Hematopoietic multipotent progenitor cell treated with erythropoietin and hydrocortisone succinate and interleukin-3 and kit ligand, for 4 days (in vitro differentiated cells): ENCODE measurements around the gene MYLK2.

Experiments
- DNase-seq: peaks from one replicate; pipeline ENCODE4 v3.0.0-alpha.2; 2015

Gene MYLK2

DNA sequence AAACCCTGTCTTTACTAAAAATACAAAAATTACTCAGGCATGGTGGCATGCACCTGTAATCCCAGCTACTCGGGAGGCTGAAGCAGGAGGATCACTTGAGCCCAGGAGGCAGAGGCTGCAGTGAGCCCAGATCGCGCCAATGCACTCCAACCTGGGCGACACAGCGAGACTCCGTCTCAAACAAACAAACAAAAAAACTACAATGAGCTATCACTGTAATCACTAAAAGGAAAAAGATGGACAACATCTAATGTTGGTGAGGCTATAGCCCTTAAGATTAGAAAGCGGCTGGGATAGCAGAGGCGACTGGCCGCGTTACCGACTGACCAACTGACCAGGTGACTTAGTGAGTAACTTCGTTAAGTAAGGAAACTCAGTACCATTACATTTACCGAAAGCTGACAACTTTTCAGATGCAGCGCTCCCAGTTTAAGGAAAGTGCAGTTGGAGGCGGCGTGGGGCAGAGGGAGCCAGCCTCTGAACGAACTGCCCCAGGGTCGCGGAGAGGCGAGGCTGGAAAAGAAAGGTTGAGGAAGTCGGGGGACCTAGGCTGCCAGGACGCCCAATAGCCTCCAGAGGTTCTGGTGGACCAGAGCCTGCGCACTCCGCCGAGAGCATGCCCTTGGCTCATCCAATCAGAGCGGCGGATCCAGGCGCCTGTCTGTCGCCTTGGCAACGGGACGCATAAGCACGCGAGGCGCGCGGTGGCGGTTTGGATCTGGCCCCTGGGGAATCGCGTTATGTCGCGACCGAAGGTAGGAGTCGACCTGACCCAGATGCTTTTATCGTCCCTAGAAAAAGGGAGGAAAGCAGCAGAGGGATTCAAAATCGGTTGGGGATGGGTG is 60.2 kb downstream of the MYLK2 start:
- peak; percentile 97 for DNase-seq

DNA sequence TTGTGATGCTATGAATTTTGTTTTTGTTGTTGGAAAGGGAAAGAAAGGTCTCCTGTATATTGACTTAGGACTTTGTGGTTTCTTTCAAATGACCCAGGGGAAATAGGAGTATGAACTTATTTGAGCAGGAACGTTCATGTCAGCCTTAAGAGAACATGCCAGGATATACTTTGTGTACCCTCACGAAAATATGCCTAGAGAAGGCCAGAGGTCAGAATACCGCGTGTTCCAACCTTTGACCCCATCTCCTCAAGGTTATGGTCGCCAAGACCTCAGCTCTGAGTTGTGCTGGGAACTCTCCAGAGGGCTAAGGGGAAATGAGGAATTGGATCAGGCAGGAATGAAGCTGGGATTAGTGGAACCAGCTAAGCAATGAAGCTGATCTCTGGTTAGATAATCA is 62.8 kb downstream of the MYLK2 start:
- DNase-seq: no peak

DNA sequence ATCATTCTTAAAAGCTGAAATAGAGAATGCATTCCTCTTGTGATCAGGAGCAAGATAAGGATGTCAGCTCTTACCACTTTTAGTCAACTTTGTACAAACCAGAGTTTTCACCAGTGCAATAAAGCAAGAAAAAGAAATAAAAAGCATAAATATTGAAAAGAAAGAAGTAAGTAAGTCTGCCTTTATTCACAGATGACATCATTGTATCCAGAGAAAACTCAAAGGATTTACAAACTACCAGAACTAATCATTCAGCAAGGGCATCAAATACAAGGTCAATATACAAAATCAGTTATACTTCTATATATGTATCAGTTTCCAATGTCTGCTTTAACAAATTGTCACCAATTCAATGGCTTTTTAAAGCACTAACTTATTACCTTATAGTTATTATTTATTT is 64.7 kb downstream of the MYLK2 start:
- DNase-seq: no peak
